HepG2 (cell line): ENCODE results near the gene CBFA2T2. TPM values are rescaled to one million over a fixed set of nuclear protein-coding genes. Genes with fewer than 3 reads are reported as not detected.

Source experiments
- ATF5 ChIP-seq: sonication (generic); formaldehyde crosslinking; IDR thresholded peaks from 2 replicates; pipeline ENCODE4 v1.4.0; 2020; ENCODE audit warnings: mild to moderate bottlenecking, low read depth, missing genetic modification reagents
- ATM ChIP-seq: fragments of 450-650 bp; IDR thresholded peaks from 2 replicates; pipeline ENCODE4 v1.7.1; 2017; ENCODE audit warnings: mild to moderate bottlenecking, borderline replicate concordance
- CHD2 ChIP-seq: IDR thresholded peaks from 2 replicates; pipeline ENCODE4 v1.6.1; 2011; ENCODE audit warnings: low read depth, low read length, improper control_type of control experiment
- EEA1 ChIP-seq: sonication (generic); formaldehyde crosslinking; IDR thresholded peaks from 2 replicates; pipeline ENCODE4 v1.5.1; 2020; ENCODE audit warnings: mild to moderate bottlenecking, missing genetic modification reagents, borderline replicate concordance
- HMGXB3 ChIP-seq: sonication (generic); formaldehyde crosslinking; IDR thresholded peaks from 2 replicates; pipeline ENCODE4 v1.4.0; 2020; ENCODE audit warnings: missing genetic modification reagents, borderline replicate concordance
- SAFB2 ChIP-seq: sonication (generic); formaldehyde crosslinking; IDR thresholded peaks from 2 replicates; pipeline ENCODE4 v1.5.1; 2020; ENCODE audit warnings: missing genetic modification reagents, low read depth, mild to moderate bottlenecking, borderline replicate concordance
- ZEB1 ChIP-seq: IDR thresholded peaks from 2 replicates; pipeline ENCODE4 v1.6.1; 2012; ENCODE audit warnings: mild to moderate bottlenecking, low read depth, inconsistent platforms; ENCODE audit not compliant: insufficient replicate concordance
- polyA plus RNA-seq, 8 experiments: library from polyadenylated mRNA; depleted of rRNA in 3 of 8; stranded (reverse) in 7 of 8; unstranded in 1 of 8; fragments of >200 nt; fragmentation: Illumina TruSeq in 4 of 8; extraction: Trizol in 4 of 8; gene quantifications; 2 replicates each; pipeline versions ENCODE4 v1.2.1 to v1.2.3, GENCODE V29; 2011 to 2016; ENCODE audit warnings: low read depth in 4 of 8, missing spikeins in 1 of 8, mixed read lengths in 1 of 8; ENCODE audit not compliant: insufficient read depth in 1 of 8
- total RNA-seq, 5 experiments: library from RNA; depleted of rRNA; stranded (reverse); fragments of >200 nt; fragmentation: Illumina TruSeq; extraction: Trizol; gene quantifications; 2 replicates each; pipeline ENCODE4 v1.2.3, GENCODE V29; 2016; ENCODE audit warnings: low read depth in 1 of 5
- TF ChIP-seq, protein P1 (sequence below): sonication (generic); formaldehyde crosslinking; IDR thresholded peaks from 2 replicates; pipeline ENCODE4 v1.5.1; 2020; ENCODE audit warnings: mild to moderate bottlenecking, missing genetic modification reagents
- TF ChIP-seq, protein P2 (sequence below): sonication (generic); formaldehyde crosslinking; IDR thresholded peaks from 2 replicates; pipeline ENCODE4 v1.5.1; 2020; ENCODE audit warnings: mild to moderate bottlenecking, missing genetic modification reagents, borderline replicate concordance

Gene CBFA2T2
- total and polyA plus RNA-seq, 2 of the 13 experiments (the other 11 are each of a cell fraction or from before 2014, with no cell fraction given), result 6.3 to 21.2 TPM

DNA sequence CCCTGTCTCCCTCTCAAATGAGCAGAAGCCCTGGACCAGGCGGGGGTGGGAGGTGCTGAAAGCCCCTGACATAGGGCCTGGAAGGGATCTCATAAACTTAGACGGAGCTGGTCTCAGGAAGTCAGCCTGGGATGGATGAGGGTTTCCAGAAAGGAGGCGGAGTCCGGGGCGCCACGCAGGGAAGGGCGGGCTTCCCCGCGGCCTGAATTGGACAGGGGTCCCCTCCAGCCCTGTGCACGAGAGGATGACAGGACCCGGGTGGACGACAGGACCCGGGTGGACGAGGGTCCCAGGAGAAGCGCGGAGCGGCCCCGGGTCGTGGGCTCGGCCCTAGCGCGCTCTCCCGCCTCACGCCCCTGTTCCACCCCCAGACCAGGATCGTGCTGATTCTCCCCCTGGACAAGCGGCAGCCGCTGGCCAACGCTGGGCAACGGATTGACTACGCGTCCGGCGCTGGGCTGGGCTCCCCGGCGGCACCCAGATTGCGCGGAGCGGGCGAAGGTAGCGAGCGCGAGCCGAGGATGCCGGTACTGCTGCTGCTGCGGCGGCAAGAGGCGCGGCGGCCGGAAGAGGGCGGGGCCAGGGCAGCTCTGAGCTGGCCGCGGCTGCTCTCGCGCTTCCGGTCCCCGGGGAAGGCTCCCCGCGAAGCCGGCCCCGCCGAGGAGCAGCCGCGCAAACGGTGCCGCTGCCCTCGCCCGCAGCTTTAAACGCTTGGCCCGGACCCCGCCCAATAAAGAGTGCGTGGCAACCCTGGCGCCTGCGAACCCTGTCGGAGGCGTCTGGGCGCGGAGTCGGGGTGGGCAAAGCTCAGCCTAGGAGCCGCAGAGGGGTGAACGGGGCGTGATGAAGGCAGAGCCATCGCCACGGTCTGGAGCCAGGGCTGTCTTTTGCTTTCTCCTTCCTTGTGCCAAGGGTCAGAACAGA, 173.5 kb downstream of the CBFA2T2 start (continued):
- TF ChIP-seq HMGXB3, result no peak; the same call in 1 of the 2 replicates
- TF ChIP-seq ATF5 (CRISPR knock-in tag), result no peak
- no peak for TF ChIP-seq ATM
- TF ChIP-seq SAFB2 (CRISPR knock-in tag), result peak; percentile 100
- TF ChIP-seq, protein P1, sequence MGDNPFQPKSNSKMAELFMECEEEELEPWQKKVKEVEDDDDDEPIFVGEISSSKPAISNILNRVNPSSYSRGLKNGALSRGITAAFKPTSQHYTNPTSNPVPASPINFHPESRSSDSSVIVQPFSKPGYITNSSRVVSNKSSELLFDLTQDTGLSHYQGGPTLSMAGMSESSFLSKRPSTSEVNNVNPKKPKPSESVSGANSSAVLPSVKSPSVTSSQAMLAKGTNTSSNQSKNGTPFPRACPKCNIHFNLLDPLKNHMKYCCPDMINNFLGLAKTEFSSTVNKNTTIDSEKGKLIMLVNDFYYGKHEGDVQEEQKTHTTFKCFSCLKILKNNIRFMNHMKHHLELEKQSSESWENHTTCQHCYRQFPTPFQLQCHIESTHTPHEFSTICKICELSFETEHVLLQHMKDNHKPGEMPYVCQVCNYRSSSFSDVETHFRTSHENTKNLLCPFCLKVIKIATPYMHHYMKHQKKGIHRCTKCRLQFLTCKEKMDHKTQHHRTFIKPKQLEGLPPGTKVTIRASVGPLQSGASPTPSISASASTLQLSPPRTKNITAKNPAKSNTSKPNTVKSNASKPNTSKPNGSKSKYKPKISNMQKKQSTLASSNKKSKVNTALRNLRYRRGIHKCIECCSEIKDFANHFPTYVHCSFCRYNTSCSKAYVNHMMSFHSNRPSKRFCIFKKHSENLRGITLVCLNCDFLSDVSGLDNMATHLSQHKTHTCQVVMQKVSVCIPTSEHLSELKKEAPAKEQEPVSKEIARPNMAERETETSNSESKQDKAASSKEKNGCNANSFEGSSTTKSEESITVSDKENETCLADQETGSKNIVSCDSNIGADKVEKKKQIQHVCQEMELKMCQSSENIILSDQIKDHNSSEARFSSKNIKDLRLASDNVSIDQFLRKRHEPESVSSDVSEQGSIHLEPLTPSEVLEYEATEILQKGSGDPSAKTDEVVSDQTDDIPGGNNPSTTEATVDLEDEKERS, result no peak
- peak; percentile 91 for TF ChIP-seq EEA1
- no peak for TF ChIP-seq CHD2
- TF ChIP-seq, protein P2, sequence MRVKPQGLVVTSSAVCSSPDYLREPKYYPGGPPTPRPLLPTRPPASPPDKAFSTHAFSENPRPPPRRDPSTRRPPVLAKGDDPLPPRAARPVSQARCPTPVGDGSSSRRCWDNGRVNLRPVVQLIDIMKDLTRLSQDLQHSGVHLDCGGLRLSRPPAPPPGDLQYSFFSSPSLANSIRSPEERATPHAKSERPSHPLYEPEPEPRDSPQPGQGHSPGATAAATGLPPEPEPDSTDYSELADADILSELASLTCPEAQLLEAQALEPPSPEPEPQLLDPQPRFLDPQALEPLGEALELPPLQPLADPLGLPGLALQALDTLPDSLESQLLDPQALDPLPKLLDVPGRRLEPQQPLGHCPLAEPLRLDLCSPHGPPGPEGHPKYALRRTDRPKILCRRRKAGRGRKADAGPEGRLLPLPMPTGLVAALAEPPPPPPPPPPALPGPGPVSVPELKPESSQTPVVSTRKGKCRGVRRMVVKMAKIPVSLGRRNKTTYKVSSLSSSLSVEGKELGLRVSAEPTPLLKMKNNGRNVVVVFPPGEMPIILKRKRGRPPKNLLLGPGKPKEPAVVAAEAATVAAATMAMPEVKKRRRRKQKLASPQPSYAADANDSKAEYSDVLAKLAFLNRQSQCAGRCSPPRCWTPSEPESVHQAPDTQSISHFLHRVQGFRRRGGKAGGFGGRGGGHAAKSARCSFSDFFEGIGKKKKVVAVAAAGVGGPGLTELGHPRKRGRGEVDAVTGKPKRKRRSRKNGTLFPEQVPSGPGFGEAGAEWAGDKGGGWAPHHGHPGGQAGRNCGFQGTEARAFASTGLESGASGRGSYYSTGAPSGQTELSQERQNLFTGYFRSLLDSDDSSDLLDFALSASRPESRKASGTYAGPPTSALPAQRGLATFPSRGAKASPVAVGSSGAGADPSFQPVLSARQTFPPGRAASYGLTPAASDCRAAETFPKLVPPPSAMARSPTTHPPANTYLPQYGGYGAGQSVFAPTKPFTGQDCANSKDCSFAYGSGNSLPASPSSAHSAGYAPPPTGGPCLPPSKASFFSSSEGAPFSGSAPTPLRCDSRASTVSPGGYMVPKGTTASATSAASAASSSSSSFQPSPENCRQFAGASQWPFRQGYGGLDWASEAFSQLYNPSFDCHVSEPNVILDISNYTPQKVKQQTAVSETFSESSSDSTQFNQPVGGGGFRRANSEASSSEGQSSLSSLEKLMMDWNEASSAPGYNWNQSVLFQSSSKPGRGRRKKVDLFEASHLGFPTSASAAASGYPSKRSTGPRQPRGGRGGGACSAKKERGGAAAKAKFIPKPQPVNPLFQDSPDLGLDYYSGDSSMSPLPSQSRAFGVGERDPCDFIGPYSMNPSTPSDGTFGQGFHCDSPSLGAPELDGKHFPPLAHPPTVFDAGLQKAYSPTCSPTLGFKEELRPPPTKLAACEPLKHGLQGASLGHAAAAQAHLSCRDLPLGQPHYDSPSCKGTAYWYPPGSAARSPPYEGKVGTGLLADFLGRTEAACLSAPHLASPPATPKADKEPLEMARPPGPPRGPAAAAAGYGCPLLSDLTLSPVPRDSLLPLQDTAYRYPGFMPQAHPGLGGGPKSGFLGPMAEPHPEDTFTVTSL (CRISPR knock-in tag), result 0 out of 2 replicates have a peak, but pooled peaks have one; percentile 54
- no peak for TF ChIP-seq ZEB1
